ENCODE data around the gene TNIP1.

GRCh38 chr5:151106509-151106908 is 25.7 kb upstream of the TNIP1 start:
- TF ChIP-seq CTCF (IDR thresholded peaks at IDR 0.05), result no peak
- no peak for TF ChIP-seq POLR2A (IDR thresholded peaks at IDR 0.05)
